ENCODE results near the gene TNNI3K.

The TNNI3K gene

DNA sequence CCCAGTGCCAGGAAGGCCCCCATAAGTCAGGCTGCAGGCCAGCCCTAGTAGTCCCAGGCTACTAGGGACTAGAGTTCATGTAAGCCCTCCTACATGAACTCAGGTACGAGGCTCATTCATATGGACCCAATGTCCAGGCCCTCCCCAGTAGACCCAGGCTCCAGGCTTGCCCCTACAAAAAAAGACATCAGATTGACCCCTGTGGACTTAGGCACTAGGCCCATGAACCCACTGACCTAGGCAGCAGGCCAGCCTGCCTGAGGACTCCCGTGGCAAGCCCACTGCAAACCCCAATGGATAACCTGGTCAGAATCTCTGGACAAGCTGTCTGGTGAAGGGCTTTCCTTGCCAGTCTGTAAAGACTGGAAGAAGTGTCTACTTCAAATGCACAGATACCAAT, 51.2 kb downstream of the TNNI3K start:
- no peak for DNase-seq (ENCODE audit: low read depth)

- no peak for DNase-seq (ENCODE audit: low read depth)
Observed at GRCh38 chr1:74314438-74314837, 79.3 kb downstream of the TNNI3K start.

DNA sequence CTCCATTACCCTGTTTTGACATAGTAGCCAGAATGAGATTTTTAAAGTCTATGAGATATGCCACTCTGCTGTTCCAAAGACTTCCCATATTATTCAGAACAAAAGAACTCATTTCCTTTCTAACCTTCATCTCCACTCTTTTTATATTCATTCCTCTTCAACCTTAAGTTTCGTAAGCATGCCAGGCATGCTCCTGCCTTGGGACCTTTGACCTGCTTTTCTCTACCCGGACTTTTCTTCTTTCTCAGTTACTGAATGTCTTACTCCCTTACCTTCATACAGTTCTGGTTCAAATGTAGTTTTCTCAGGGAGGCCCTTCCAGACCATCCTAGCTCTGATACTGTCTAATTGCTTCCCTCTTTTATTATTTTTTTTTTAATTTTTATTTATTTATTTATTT, 81.1 kb downstream of the TNNI3K start:
- DNase-seq (ENCODE audit: low read depth): no peak

- DNase-seq (ENCODE audit: low read depth): no peak
Observed at GRCh38 chr1:74317663-74318062, 82.5 kb downstream of the TNNI3K start.

GRCh38 chr1:74323937-74324473, 88.8 kb downstream of the TNNI3K start:
- no peak for DNase-seq (ENCODE audit: low read depth)

DNA sequence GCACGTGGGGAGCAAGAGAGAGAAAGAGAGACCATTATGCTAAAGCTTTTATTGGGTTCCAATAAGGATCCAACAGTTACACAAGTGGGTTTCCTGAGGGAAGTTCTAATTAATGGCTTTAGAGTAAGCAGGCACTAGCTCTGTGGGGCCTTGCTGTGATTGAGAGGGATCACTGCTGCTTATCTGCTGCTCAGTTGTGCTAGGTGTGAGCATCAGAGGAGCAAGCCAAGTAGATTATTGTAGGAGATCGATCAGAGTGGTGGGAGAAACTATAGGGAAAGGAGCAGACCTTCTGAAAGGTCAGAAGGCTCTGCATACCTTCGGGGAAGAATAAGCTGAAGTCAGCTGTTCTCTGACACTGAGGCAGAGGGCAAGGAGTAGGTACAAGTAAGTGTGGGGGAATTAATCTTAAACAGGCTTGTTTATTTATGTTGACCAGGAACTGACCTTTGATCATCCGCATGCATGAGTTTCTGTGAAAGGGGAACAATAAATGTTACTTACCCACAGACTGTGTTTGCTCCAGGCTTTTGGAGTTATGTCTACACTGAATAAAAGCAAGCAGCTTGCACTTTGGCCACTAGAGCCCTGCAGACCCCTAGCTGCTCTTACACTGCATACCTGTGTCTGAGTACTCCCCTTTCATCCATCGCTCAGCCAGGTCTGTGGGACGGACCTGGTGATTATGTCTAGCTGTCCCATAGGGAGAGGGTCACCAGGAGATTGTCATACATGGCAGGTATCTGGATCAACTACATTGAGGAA, 89.7 kb downstream of the TNNI3K start:
- no peak for DNase-seq (ENCODE audit: low read depth)

DNA sequence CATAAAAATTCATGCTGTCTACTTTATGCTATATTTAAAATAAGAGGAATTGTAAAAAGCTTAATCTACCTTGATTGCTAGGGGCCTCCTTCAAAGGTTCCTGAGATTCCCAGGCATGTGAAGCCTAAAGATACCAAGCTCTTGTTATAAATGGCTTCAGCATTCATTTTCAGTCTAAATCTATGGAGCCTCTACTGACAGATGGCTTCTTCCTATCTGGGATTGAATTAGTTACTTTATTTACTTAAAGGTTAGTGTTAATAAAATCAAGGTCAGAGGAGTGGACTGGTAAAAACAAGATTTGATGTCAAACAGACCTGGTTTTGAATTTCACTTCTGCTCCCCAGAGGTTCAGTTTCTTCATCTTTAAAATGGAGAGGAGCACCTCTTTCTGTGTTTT, 93.7 kb downstream of the TNNI3K start:
- no peak for DNase-seq (ENCODE audit: low read depth)

DNA sequence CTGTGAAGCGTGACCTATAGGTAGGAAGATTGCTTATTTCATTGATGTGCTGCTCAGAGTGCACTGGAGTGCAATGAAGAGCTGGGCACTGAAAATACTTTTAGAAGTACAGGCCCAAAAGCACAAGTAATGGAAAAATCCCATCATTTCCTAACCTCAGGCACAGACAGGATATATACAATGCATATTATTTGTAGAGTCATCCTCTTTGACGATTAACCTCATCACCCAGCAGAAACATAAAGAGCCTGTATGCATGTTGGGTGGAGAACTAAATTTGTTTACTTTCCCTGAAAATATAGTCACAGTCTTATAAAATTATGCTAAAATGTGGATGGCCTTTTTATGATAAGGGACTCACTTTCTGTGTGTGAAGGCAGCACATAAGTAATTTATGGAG, 98.1 kb downstream of the TNNI3K start:
- DNase-seq (ENCODE audit: low read depth): no peak

DNA sequence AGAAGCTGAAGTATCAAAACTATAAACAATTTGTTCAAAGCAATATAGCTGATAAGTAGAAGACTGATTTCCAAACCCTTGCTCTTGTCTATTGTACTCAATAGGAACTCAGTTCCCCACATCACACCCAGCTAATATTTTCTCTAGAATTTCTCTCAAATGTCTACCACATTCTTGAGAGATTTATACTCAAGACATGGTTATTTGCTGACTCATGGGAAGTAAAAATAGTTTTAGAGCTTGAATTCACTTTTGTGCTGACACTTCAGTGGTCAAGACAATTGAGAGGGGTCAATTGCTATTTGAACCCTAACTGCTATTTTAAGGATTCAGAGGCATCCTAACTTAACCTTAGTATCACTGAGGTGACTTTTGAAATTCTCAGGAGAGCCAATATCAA, 99.0 kb downstream of the TNNI3K start:
- DNase-seq (ENCODE audit: low read depth): no peak

DNA sequence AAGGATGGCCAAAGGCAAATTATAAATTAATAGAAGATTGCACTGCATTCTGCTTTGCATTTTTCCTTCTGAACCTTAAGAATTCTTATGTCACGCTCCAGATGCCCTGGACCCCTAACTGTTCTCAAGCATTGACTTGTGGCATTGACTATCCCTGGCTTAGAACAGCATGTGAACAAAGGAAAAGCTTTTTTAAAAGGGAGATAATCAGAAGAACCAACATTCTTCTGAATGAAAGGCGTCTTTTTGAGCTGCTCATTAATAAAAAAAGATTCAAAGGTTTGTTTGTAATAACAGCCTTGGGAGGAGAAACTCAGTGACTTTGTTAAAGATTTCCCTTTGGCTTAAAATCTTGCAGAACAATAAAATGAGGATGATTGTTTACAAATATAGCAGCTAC, 105.5 kb downstream of the TNNI3K start:
- no peak for DNase-seq (ENCODE audit: low read depth)

DNA sequence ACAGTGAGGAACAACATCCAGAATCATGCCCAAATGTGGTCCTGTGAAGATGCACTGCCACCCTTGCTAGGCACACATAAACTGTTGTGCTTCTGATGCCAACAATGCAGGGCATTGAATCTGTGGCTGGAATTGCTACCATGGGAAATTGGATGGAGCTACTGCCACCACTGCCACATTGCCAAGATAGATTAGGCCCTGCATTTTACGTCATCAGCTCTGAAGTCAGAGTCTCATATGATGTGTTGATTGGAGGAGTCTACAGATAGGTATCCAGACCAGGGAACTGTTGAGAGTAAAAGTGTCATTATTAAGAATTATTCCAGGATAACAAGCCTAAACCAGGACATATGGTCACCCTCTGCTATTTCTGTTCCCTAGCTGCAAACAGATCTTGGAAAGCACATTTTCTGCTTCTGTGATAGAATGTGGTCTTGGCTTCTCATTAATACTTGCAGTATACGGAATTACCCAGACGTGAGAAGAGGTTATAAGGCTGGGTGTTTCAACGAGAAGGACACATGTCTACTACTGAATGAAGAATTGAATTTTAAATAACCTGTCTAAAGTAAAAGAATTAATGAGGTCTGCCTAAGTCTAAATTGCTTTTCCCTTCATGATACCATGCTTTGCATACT, 106.6 kb downstream of the TNNI3K start:
- DNase-seq (ENCODE audit: low read depth): no peak

- DNase-seq (ENCODE audit: low read depth): no peak
Observed at GRCh38 chr1:74343216-74343615, 108.0 kb downstream of the TNNI3K start.

DNA sequence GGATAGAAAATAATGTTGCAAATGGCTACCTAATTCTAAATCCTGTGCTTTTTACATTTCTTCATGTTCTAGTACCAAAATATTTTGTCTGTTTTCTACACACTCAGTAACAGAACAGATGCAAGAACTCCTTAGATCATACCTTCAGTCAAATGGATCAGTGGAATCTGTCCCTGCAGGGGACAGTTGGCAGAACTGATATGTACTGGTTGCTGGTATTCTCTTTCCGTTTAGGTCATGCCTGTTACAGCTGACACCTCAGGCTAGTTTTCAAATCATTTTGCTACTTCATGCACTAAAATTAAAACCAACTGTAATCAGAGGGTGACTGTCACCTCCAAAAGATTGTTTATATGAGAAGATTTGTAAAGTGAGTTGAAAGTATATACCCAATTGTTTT, 109.2 kb downstream of the TNNI3K start:
- no peak for DNase-seq (ENCODE audit: low read depth)

- DNase-seq (ENCODE audit: low read depth): no peak
Observed at GRCh38 chr1:74356493-74356892, 121.3 kb downstream of the TNNI3K start.

- DNase-seq (ENCODE audit: low read depth): no peak
Observed at GRCh38 chr1:74357150-74357549, 122.0 kb downstream of the TNNI3K start.

GRCh38 chr1:74357756-74358155, 122.6 kb downstream of the TNNI3K start:
- DNase-seq (ENCODE audit: low read depth): no peak

- no peak for DNase-seq (ENCODE audit: low read depth)
Observed at GRCh38 chr1:74362691-74363090, 127.5 kb downstream of the TNNI3K start.

DNA sequence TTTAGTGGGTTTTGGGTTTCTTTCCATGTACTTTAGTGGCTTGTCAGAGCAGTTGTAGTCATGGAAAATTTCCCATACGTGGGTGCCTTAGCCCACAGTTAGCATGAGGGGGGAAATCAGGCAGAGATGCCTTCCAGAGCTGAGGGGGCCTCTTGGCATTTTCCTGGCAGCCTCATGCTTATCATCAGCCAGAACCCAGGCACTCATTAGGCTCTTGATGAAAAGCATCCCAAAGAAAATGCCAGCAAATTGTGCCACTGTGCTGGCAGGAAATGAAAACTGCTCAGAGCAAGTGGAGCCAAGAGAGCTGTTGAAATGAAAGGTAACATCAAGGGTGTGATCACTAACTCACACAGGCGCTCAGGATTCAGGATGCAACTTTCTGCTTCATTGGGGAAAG, 128.0 kb downstream of the TNNI3K start:
- no peak for DNase-seq (ENCODE audit: low read depth)

- DNase-seq (ENCODE audit: low read depth): no peak
Observed at GRCh38 chr1:74367175-74367813, 132.1 kb downstream of the TNNI3K start.

DNA sequence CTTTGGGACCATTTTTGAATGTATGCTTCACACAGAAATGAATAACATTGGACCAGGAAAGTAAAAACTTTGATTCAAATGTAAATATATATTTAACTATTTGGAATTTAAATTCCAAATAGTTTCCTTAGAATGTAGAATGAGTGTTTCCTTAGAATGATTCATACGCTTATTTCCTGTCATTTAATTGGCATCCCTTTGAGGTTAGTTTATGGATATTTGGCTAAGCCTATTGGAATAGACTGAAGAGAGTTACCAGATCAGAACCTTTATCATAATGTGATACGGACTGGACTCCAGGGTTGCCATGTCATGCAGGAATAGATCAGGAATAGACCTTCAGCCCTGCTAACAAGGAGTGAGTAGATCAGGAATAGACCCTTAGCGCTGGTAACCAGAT, 133.1 kb downstream of the TNNI3K start:
- DNase-seq (ENCODE audit: low read depth): no peak

- no peak for DNase-seq (ENCODE audit: low read depth)
Observed at GRCh38 chr1:74375376-74375775, 140.2 kb downstream of the TNNI3K start.

GRCh38 chr1:74380252-74380651, 145.1 kb downstream of the TNNI3K start:
- no peak for DNase-seq (ENCODE audit: low read depth)

DNA sequence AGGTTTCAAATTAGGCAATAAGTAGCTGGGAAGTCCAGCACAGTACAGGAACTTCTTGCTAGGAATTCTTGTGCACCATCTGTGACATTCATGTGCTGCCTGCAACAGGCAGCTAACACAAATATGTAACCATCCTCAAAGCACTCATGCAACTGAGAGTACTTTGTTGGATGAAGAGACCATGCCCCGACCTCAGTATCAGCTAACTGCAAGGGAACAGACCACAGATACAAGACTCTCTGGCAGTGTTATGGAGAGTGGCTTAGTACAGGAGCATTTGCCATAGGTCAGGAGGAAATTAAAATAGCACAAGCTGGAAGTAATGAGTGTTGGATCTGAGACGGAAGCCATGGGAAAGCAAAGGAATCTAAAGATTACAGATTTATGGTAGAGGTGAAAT, 153.7 kb downstream of the TNNI3K start:
- no peak for DNase-seq (ENCODE audit: low read depth)
